HEK293 (cell line): ENCODE results near the gene ZNF625.

ENCODE experiments used
- CTCF ChIA-PET: fragments of 350-600 bp; formaldehyde crosslinking; extraction: SDS; loops from one replicate; lab custom pipeline; 2021; ENCODE audit warnings: antibody characterized with exemption; lab: Yijun Ruan, JAX
- POLR2A ChIA-PET: fragments of 300-600 bp; formaldehyde crosslinking; extraction: SDS; loops from one replicate; lab custom pipeline; 2020; ENCODE audit warnings: antibody characterized with exemption, inconsistent platforms; lab: Yijun Ruan, JAX
- H3K27ac ChIP-seq: fragments of 200-500 bp; sonication (Bioruptor generic); 2 replicates; pipeline ENCODE4 v1.5.1; 2014; ENCODE audit warnings: low read depth, low read length, control low read depth, inconsistent platforms; ENCODE audit errors: extremely low read depth
- H3K36me3 ChIP-seq, 2 experiments: fragments of 200-500 bp in 1 of 2; sonication (Bioruptor generic) in 1 of 2; 1 replicate in 1 of 2; 2 replicates in 1 of 2; pipeline ENCODE4 v1.5.1; 2014 to 2017; ENCODE audit warnings: inconsistent platforms in 2 of 2, low read length in 2 of 2; ENCODE audit not compliant: control insufficient read depth in 2 of 2, insufficient read depth in 1 of 2
- H3K4me1 ChIP-seq: fragments of 200-500 bp; sonication (Bioruptor generic); 2 replicates; pipeline ENCODE4 v1.5.1; 2014; ENCODE audit warnings: mild to moderate bottlenecking, low read length, inconsistent platforms; ENCODE audit not compliant: control insufficient read depth, insufficient read depth
- H3K4me3 ChIP-seq: 2 replicates; pipeline ENCODE4 v1.5.1; 2011; ENCODE audit warnings: low read depth, mild to moderate bottlenecking, control low read depth, low read length, moderate library complexity
- H3K9me3 ChIP-seq: fragments of 200-500 bp; sonication (Bioruptor generic); 2 replicates; pipeline ENCODE4 v1.5.1; 2014; ENCODE audit warnings: low read depth, low read length, inconsistent platforms; ENCODE audit not compliant: control insufficient read depth, insufficient read depth
- EGR2 ChIP-seq: fragments of 450-650 bp; formaldehyde crosslinking; IDR thresholded peaks from 2 replicates; pipeline ENCODE4 v1.5.1; 2016; ENCODE audit warnings: low read depth, missing biosample characterization, missing genetic modification characterization
- KLF17 ChIP-seq: fragments of 450-650 bp; formaldehyde crosslinking; IDR thresholded peaks from 2 replicates; pipeline ENCODE4 v1.5.1; 2016; ENCODE audit warnings: missing biosample characterization, missing genetic modification characterization
- PRDM4 ChIP-seq: fragments of 450-650 bp; formaldehyde crosslinking; IDR thresholded peaks from 2 replicates; pipeline ENCODE4 v1.5.1; 2017; ENCODE audit warnings: missing biosample characterization, missing genetic modification characterization
- REPIN1 ChIP-seq: fragments of 450-650 bp; formaldehyde crosslinking; IDR thresholded peaks from 2 replicates; pipeline ENCODE4 v1.5.1; 2017; ENCODE audit warnings: missing biosample characterization, missing genetic modification characterization, low read depth
- SCRT1 ChIP-seq: fragments of 450-650 bp; formaldehyde crosslinking; IDR thresholded peaks from 2 replicates; pipeline ENCODE4 v1.5.1; 2016; ENCODE audit warnings: missing biosample characterization, missing genetic modification characterization, borderline replicate concordance
- SETDB1 ChIP-seq: IDR thresholded peaks from one replicate; pipeline ENCODE4 v1.6.1; 2017; ENCODE audit warnings: mild to moderate bottlenecking, low read length, moderate library complexity, mixed read lengths; ENCODE audit not compliant: insufficient read length
- YY1 ChIP-seq: fragments of 450-650 bp; formaldehyde crosslinking; IDR thresholded peaks from 2 replicates; pipeline ENCODE4 v1.5.1; 2018; ENCODE audit warnings: missing biosample characterization, missing genetic modification characterization
- ZBTB7A ChIP-seq: fragments of 450-650 bp; formaldehyde crosslinking; IDR thresholded peaks from 2 replicates; pipeline ENCODE4 v1.5.1; 2016; ENCODE audit warnings: low read depth, missing biosample characterization, missing genetic modification characterization
- ZFP41 ChIP-seq: fragments of 450-650 bp; formaldehyde crosslinking; IDR thresholded peaks from 2 replicates; pipeline ENCODE4 v1.5.1; 2016; ENCODE audit warnings: missing biosample characterization, missing genetic modification characterization, borderline replicate concordance
- ZNF133 ChIP-seq: fragments of 450-650 bp; formaldehyde crosslinking; IDR thresholded peaks from 2 replicates; pipeline ENCODE4 v1.5.1; 2016; ENCODE audit warnings: missing biosample characterization, missing genetic modification characterization
- ZNF202 ChIP-seq: fragments of 450-650 bp; formaldehyde crosslinking; IDR thresholded peaks from 2 replicates; pipeline ENCODE4 v1.5.1; 2016; ENCODE audit warnings: missing biosample characterization, missing genetic modification characterization, borderline replicate concordance
- ZNF274 ChIP-seq, 2 experiments: fragments of 200-500 bp in 1 of 2; fragments of 450-650 bp in 1 of 2; sonication (Bioruptor generic) in 1 of 2; formaldehyde crosslinking in 1 of 2; IDR thresholded peaks; 2 replicates each; pipeline versions ENCODE4 v1.5.1 to v1.6.1; 2014 to 2016; ENCODE audit warnings: borderline replicate concordance in 1 of 2, inconsistent platforms in 1 of 2, low read length in 1 of 2, missing biosample characterization in 1 of 2, missing genetic modification characterization in 1 of 2
- ZNF280D ChIP-seq: fragments of 450-650 bp; formaldehyde crosslinking; IDR thresholded peaks from 2 replicates; pipeline ENCODE4 v1.5.1; 2016; ENCODE audit warnings: missing biosample characterization, missing genetic modification characterization
- ZNF350 ChIP-seq: fragments of 450-650 bp; formaldehyde crosslinking; IDR thresholded peaks from 2 replicates; pipeline ENCODE4 v1.5.0; 2017; ENCODE audit warnings: missing biosample characterization, mild to moderate bottlenecking, missing genetic modification characterization
- ZNF426 ChIP-seq: fragments of 450-650 bp; formaldehyde crosslinking; IDR thresholded peaks from 2 replicates; pipeline ENCODE4 v1.5.1; 2017; ENCODE audit warnings: missing biosample characterization, missing genetic modification characterization, mild to moderate bottlenecking, inconsistent platforms, moderate library complexity
- ZNF560 ChIP-seq: fragments of 450-650 bp; formaldehyde crosslinking; IDR thresholded peaks from 2 replicates; pipeline ENCODE4 v1.5.1; 2017; ENCODE audit warnings: missing biosample characterization, missing genetic modification characterization, borderline replicate concordance
- ZNF610 ChIP-seq: fragments of 450-650 bp; formaldehyde crosslinking; IDR thresholded peaks from 2 replicates; pipeline ENCODE4 v1.5.1; 2016; ENCODE audit warnings: missing biosample characterization, missing genetic modification characterization, borderline replicate concordance
- ZNF747 ChIP-seq: fragments of 450-650 bp; formaldehyde crosslinking; IDR thresholded peaks from 2 replicates; pipeline ENCODE4 v1.5.1; 2016; ENCODE audit warnings: missing biosample characterization, missing genetic modification characterization
- ZNF830 ChIP-seq: fragments of 450-650 bp; IDR thresholded peaks from 2 replicates; pipeline ENCODE4 v1.5.0; 2018; ENCODE audit warnings: missing biosample characterization, missing genetic modification characterization, low read depth, mild to moderate bottlenecking, moderate library complexity
- ZSCAN18 ChIP-seq: fragments of 450-650 bp; formaldehyde crosslinking; IDR thresholded peaks from 2 replicates; pipeline ENCODE4 v1.5.1; 2016; ENCODE audit warnings: missing biosample characterization, missing genetic modification characterization

Gene ZNF625

GRCh38 chr19:12194827-12195731, 38.5 kb upstream of the ZNF625 start (continued):
- TF ChIP-seq PRDM4 (tag by site-specific recombination) (no peak), ZNF560 (no peak)

GRCh38 chr19:12187625-12188024, 31.1 kb upstream of the ZNF625 start:
- no peaks in the 10 kb centered on the region for H3K9me3 ChIP-seq
- H3K4me3 ChIP-seq: no peak overlapping the region
- H3K27ac ChIP-seq: no peak overlapping the region
- ChIA-PET CTCF (no interaction called here), POLR2A (no interaction called here)
- peaks cover 11 to 76% of the 10 kb centered on the region in 2 experiments for H3K36me3 ChIP-seq
- TF ChIP-seq ZNF280D (0 out of 2 replicates have a peak, but pooled peaks have one; percentile 13), ZNF426 (tag by site-specific recombination) (no peak), SETDB1 (peak; percentile 99), ZNF274 (IDR thresholded peaks at IDR 0.05; ENCODE audit: low read length) (no peak), ZNF274 (tag by site-specific recombination; IDR thresholded peaks at IDR 0.05; ENCODE audit: borderline replicate concordance) (peak; percentile 95)
- no peaks in the 10 kb centered on the region for H3K4me1 ChIP-seq

- TF ChIP-seq YY1 (tag by site-specific recombination): no peak
- no peak for TF ChIP-seq EGR2 (tag by site-specific recombination)
- TF ChIP-seq KLF17 (tag by site-specific recombination): no peak
- TF ChIP-seq SCRT1 (tag by site-specific recombination): no peak
- no peak for TF ChIP-seq ZNF747 (tag by site-specific recombination)
- TF ChIP-seq SETDB1: no peak
- TF ChIP-seq ZFP41 (tag by site-specific recombination): no peak
- no peak for TF ChIP-seq ZNF830
- TF ChIP-seq REPIN1 (tag by site-specific recombination): no peak
- no peak for TF ChIP-seq ZNF202
- TF ChIP-seq ZSCAN18 (tag by site-specific recombination): no peak
- TF ChIP-seq PRDM4 (tag by site-specific recombination): no peak
- no peak for TF ChIP-seq ZNF350 (tag by site-specific recombination)
- no peak for TF ChIP-seq ZBTB7A (tag by site-specific recombination)
- no peak for TF ChIP-seq ZNF610 (tag by site-specific recombination)
- no peak for TF ChIP-seq ZNF133 (tag by site-specific recombination)
- TF ChIP-seq, all 188 proteins: peak for 0
- Histone ChIP-seq H3K36me3 (peaks cover 3 to 50% of the 10 kb centered on the region in 2 experiments), H3K27ac (no peak overlapping the region), H3K9me3 (no peaks in the 10 kb centered on the region; the same call in none of the 2 replicates), H3K4me3 (no peak overlapping the region), H3K4me1 (no peaks in the 10 kb centered on the region)
- ChIA-PET CTCF (no interaction called here), POLR2A (no interaction called here)
Measured at GRCh38 chr19:12180377-12180776, 23.8 kb upstream of the ZNF625 start.
